Raji (cell line): ENCODE results near the gene PDE3A.

Experiments used
- POLR2A ChIP-seq: IDR thresholded peaks from 2 replicates; pipeline ENCODE4 v1.6.1; 2011; ENCODE audit warnings: low read depth, low read length, control low read depth; ENCODE audit not compliant: insufficient read depth

Gene PDE3A

DNA sequence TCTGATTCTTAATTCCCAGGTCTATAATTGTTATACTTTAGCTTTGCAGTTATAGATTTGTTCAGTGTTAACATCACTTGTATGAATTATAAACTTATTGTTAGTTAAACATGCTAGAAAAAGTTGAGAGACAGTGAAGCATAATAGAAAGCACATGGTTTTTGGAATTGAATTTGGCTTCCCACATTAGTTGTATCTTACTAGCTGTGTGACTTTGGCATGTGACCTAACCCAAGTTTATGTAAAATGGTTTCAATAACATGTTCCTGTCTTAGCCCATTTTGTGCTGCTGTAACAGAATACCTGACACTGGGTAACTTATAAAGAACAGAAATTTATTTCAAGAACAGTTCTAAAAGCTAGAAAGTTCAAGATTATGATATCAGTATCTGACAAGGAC is 146.3 kb downstream of the PDE3A start:
- no peak for TF ChIP-seq POLR2A

DNA sequence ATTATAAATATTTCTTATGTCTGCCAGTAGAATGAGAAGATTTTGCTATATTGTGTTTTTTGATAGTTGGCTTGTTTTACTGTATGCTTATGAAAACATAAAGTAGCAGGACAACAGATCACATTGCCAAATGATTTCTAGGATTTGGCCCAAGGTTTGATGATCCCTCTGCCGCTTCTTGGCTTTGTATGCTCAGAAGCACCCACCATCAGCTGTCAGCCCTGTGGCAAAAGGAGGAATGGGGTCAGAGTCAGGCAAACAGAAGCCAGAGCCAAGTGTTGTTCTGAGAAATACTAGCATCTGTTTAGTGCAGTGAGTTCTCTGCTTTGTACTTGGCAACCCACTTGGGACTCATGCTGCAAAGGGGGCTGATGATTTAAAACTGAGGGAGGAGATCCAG is 152.2 kb downstream of the PDE3A start:
- no peak for TF ChIP-seq POLR2A

DNA sequence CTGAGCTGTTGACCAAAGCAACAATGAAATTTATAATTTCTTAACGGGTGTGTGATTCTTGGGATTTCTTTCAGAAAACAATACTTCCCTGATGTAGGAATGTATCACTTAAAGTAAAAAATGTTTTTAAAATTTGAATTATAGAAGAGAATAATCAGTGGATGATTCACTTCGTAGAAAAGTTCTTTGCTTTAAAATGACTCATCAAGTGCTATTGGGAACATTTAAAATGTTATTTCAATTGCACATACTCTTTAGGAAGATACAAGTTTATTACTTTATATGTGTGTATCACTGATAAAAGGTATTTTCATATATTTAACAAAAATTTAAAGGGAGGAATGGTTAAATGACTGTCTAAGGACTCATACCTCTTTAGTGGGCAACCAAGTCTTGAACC is 155.3 kb downstream of the PDE3A start:
- no peak for TF ChIP-seq POLR2A

DNA sequence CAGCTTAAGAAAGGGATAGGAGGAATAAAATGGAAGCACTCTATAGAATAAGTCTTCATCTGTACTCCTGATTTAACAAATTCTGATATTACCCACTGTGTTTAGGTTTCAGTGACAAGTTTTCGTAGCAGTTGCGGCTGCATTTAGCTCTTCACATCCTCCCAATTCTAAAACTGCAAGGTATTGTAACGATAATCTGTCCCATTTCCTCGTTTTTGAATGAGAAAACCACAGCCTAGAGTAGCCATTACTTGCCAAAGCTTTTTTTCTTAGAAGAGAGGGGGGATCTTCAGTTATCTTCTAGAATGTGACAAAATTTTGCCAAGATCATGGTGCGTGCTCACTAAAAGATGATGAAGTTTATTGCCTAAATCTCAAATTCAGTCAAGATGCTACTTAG is 155.8 kb downstream of the PDE3A start:
- TF ChIP-seq POLR2A = no peak

DNA sequence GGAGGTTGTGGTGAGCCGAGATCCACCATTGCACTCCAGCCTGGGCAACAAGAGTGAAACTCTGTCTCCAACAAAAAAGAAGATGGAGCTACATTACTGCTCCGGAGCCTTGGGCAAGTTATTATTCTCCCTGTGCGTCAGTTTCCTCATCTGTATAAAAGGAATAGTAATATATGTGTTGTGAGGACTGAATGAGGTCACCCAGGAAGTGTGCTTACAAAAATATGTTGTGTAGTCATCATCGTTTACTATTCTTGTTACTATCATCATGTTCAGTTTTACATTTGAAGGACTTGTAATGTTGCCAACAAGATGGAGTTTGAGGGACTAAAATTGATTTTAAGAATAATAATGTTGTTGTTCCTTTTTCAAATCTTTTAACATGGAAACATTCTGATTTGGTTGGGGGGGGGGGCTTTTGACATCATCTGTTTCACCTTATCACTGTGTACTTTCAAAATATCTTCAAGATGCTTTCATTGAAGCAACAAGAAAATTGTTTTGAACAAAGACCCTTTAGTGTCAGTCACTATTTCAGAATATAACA is 156.8 kb downstream of the PDE3A start:
- no peak for TF ChIP-seq POLR2A

DNA sequence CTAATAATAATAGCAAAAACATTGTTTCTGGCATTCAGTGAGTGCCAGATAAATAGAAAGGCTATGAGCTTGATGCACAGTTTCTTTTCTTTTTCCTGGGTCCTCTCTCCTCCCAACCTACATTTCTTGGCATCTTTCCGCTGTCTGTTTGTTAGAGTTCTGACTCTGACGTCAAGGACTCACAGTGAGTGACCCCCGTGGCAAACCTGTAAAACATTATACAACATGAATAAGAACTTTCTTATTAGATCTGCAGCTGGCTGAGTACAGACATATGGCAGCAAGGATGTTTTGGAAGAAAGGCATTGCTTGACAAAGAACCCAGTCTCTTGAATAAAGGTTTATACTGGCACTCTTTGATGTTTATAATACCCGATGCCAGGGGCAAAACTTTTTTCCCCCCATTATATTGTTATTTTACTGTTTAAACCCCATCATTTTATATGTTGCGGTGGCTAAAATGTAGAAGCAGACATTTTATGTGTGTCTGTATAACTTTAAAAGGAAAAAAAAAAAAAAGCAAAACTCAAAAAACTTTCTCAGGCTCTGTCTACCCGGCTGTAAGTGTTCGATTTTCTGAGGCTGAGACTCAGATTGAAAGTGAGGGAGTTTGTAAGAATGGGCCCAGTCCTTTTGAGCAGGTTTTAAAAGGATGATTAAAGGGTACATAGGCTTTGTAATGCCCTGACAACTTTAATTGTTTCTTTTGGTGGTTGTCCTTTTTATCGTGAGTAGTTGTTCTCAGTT is 159.3 kb downstream of the PDE3A start:
- TF ChIP-seq POLR2A = no peak

DNA sequence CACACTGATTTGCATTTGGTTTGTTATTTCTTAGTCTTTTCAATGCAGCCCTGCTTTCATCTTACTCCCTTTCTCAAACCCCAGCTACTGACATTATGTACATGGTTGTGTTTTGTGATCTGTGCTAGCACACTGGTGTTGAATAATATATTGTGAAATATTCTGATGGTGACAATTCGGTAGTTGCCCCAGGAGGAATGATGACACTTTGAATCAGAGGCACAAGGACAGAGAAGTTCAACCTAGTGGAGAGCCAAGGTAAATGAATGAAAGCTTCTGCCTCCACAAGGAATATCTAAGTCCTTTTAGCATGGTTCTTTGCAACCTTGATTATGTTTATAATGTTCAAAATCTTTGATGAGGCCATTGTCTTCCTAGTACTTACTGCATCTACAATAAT is 159.9 kb downstream of the PDE3A start:
- no peak for TF ChIP-seq POLR2A

DNA sequence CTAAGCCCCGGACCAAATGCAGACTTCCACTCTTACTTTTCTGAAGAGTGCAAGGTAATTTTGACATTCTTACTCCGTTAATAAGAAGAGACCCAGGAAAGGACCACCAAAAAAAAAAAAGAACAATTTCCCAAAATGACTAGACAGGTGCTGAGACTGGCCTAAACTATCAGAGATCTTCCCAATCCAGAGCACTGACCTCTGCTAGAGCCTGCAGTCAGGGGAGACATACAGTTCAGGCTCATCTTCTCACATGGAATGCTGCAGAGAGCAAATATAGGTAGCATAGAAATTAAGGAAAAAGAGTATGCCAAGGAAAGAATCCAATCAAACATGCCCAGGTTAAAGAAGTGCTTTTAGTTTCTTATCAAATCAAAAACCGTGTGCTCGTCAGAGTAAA is 177.9 kb downstream of the PDE3A start:
- no peak for TF ChIP-seq POLR2A

DNA sequence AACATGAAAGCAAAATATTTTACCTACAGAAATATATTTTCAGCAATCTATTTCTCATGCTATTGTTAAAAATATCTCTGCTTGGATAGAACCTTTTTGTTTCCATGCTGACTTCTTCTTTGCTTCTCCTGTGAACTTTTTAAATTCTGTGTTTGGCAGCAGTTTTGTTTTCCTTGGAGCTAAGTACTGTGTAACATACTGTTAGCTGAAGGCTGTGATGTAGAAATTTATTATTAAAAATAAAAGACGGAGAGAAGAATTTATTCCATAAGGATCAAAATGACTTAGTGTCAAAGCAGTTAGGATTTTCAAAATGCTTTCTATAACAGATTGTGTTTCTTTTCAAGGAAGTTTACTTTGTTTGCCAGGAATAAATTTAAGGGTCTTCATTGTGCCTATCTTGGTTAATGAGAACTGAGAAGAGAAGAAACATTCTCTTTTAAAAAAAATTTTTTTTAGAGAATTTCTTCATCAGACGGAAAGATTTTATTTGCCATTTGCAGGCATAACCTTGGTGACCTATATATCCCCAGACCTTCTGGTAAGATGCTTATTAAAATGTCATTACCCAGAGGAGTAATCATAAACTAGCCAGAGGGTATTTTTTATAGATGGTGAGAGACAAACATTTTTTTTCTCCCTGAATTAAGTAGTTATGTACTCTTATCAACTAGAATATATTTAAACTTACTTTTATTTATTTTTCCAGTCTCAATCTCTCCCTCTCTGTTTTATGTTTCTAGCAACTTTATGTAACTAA is 179.7 kb downstream of the PDE3A start:
- no peak for TF ChIP-seq POLR2A

DNA sequence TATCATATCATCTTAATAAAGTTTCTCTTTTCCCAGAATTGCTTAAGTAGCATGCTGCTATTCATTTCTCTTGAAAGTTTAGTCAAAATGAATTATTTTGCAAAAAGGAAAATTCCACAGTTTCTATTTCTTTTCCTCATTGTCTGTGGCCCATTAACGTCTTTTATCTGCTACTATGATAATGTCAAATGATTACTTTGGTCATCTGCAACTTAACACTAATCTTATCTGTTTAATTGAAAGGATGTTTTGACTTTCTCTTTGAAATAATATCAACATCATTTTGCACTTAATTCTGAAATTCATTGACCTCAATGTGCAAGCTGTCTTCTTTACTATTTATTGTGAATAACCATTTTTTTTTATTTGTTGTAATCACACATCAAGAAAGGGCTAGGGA is 180.3 kb downstream of the PDE3A start:
- TF ChIP-seq POLR2A = no peak

DNA sequence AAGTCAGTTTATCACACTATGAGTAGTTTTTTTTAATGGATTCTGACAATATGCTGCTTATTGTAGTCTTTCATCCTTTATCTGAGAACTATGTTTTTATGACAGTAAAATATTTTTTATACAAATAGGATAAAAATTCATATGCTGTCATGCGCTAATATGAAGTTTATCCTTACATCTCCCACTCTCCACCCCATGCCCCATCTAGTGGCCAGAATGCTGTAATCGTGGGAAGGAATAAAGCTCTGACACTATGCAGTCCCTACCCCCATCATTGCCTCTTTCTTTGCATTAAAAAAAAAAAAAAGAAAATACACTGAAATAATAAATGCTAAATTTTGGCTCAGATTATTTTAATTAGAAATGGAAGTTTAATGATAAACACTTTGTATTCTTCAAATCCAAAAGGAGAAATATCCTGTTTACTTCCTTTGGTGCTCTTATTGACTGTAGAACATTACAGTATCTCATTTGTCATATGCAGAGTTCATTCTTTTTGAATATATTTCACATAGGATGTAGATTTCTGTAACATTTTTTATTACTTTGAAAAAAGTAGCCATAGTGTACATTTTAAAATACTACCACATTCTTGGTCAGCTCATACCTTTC is 180.9 kb downstream of the PDE3A start:
- no peak for TF ChIP-seq POLR2A

DNA sequence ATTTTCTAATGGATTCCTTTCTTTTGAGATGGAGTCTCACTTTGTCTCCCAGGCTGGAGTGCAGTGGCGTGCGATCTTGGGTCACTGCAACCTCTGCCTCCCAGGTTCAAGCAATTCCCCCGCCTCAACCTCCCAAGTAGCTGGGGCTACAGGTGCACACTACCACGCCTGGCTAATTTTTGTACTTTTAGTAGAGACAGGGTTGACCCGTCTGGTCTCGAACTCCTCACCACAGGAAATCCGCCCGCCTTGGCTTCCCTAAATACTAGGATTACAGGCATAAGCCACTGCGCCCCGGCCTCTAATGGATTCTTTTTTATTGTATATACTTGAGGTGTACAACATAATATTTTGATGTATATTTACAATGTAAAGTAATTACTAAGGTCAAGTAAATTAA is 186.7 kb downstream of the PDE3A start:
- TF ChIP-seq POLR2A = no peak

DNA sequence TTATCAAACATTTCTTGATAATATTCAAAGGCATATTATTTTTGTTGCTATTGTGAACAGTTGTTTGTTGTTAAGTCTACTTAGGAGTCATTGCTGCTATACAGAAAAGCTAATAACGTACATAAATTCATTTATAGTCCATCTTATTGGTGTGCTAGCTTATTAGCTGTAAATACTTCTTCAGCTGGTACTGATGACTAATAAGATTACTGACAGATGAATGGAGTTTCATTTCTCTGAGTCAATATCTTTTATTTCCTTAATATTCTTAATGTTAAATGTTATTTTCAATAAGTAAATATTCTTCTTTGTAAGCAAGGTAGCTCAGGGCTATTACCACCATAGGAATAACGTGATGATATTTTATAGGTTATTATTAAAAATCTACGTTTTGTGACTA is 187.4 kb downstream of the PDE3A start:
- TF ChIP-seq POLR2A = no peak

DNA sequence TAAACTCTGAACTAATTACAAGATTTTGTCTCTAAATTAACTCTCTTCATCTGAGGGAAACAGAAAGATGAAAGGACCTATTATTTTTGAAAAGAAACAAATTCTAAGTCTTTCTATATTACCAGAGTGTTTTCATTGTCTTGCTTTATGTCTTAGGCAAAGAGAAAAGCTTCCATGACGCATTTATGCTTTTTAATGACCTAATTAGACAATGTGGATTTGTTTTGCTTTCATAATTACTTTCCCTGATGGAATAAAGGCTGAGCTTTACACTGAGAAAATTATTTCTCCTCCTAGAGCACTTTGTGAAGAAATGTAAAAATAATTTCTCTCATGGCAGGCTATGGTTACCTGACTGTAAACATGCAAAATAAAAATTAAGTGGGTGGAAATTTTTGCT is 188.8 kb downstream of the PDE3A start:
- TF ChIP-seq POLR2A = no peak

DNA sequence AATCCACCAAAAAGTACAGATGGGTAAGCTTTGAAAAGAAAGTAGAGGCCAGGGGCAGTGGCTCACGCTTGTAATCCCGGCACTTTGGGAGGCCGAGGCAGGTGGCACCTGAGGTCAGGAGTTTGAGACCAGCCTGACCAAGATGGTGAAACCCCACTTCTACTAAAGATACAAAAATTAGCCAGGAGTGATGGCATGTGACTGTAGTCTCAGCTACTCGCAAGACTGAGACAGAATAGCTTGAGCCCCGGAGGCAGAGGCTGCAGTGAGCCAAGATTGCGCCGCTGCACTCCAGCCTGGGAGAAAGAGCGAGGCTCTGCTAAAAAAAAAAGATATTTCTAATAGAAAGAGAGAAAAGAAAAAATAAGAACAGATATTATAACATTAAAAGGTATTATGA is 192.6 kb downstream of the PDE3A start:
- no peak for TF ChIP-seq POLR2A

DNA sequence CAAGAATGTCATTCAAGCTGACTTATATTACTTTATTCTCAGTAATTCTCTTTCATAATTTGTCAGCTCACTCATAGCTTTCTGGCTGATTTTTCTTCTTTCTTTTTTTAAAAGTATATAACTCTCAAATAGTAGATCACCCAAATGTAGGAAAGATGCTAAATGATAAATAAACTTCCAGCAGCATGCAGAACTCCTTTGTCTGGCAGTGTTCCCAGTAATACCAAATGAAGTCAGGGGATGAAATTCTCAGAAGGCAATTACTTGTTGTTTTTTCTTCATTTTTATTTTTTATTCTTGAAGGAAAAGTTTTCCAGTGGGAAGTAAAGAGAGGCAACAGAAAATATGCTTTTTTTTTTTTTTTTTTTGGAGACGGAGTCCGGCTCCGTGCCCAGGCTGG is 193.5 kb downstream of the PDE3A start:
- no peak for TF ChIP-seq POLR2A
